ENCODE data around the gene DDX43.

DNA sequence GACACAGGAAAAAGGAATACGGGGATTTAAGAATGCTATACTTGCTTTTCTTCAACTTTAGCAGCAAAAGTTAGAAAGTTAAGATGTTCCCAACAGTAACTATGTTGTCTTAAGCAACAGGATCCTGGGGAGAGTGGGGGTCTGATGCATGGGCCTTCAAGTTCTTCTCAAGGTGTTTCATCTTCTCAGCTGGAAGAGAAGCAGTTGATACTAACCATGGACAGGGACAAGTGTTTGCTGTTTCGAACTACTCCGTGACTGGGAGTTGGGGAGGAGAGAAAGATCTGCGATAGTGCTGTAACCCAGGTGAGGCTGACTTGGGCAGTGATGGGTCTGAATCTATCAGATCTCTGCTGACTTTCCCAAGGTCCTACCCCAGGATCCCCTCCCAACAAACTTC, 26.0 kb upstream of the DDX43 start:
- TF ChIP-seq, protein P1, sequence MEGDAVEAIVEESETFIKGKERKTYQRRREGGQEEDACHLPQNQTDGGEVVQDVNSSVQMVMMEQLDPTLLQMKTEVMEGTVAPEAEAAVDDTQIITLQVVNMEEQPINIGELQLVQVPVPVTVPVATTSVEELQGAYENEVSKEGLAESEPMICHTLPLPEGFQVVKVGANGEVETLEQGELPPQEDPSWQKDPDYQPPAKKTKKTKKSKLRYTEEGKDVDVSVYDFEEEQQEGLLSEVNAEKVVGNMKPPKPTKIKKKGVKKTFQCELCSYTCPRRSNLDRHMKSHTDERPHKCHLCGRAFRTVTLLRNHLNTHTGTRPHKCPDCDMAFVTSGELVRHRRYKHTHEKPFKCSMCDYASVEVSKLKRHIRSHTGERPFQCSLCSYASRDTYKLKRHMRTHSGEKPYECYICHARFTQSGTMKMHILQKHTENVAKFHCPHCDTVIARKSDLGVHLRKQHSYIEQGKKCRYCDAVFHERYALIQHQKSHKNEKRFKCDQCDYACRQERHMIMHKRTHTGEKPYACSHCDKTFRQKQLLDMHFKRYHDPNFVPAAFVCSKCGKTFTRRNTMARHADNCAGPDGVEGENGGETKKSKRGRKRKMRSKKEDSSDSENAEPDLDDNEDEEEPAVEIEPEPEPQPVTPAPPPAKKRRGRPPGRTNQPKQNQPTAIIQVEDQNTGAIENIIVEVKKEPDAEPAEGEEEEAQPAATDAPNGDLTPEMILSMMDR (IDR thresholded peaks at IDR 0.05) = no peak
- TF ChIP-seq POLR2A (IDR thresholded peaks at IDR 0.05) = no peak
